GM19035 (cell line): ENCODE measurements around the gene EFNA4.
A peak's percentile ranks its signal among the peaks of the same experiment; 100 is the strongest.

Experiments
- ATAC-seq: cut with Tn5 transposase; IDR thresholded peaks from one replicate; pipeline ENCODE4 v1.9.1; 2021; ENCODE audit not compliant: unreplicated experiment

The EFNA4 gene

DNA sequence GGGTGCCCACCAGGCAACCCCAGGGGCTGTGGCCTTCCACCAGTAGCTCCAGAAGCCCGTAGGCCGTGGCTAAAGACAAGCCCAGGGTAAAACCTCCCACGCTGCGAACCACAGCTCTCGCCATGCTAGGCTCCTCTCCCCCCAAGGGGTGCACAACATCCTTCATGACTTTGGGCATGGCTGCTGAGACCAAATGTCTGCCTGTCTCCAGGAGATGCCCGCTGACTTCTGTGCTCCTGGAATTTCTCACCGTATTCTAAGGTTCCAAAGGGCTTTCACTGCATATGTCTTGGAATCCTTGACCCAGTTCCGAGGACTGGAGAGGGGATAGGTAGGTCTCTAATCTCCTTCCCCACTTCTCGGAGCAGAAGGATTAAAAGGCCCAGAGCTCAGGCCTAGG lies 30.0 kb upstream of the EFNA4 start, which contains the start of the genes DCST1 and DCST2:
Gene DCST1 (plus strand): TSS at position 301 of the 400 bp plus-strand sequence. CDS start 213 bp downstream, outside the sequence.
Gene DCST2 (minus strand): TSS at position 258 of the 400 bp plus-strand sequence. CDS start 80 bp downstream, at position 178.
- ATAC-seq = no peak

DNA sequence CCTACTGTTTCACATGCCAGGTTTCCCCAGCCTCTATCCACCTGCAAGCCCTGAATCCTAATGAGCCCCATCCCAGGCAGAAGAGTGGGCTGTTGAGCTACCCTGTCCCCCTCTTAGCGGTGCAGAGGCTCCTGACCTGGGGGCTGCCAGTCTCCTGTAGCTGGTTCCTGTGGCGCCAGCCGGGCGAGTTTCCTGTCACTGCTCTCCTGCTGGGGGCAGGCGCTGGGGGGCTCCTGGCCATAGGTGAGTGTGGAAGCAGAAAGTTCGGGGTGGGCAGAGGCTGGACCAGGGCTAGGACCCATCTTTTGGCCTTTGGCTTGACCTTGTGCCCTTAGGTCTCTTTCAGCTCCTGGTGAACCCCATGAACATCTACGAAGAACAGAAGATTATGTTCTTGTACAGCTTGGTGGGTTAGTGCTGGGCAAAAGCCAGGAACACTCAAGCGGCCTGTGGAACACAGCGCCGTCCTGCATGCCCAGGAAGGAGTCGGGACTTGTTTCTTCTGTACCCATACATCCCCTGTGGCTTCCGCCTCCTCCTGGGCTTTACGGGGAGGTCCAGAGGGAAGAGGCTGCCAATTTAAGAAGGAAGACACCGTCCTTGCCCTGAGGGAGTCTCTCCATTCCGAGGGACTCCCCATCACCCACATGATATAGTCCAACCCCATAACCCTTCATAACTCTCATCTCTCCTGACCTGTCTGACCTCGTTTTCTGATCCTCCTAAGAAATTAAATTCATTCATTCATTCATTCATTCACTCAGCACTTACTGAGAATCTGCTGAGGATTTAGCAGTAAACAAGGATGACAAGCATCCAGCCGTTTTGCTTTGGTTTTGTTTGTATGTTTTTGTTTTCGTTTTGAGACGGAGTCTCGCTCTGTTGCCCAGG lies 29.0 kb upstream of the EFNA4 start:
- ATAC-seq = no peak

DNA sequence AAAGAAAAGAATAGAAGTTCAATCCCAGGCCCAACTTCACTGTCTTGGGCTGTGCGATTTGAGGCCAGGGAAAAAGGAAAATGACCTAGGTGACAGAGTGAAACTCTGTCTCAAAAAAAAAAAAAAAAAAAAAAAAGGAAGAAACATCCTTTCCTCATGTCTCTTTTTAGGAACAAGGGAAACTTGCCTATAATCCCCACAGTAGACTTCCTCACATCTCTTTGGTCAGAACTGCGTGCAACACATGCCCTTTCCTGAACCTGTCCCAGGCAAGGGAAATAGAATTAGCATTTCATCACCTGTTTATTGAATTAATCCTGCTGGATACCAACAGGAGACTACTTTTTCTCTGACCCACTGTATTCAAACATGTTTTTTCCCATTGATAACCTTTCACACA lies 27.6 kb upstream of the EFNA4 start:
- ATAC-seq = no peak

DNA sequence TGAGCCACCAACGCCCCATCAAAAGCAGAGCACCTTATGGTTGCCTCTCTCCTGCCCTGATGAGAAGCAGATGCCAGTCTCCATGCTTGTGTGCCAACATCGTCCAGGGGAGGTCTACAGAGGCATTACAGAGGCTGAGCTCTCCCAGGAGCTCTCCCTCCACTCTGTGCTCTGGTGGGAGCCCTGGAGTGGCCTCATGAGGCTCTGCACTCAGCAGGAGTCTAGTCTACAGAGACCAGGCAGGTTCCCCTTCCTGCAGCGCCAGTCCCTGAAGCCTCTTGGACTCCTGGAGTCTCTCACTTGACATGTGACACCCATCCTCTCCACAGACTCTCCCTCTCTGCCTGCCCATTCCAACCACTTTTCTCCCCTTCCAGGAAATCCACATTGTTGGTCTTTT lies 26.5 kb upstream of the EFNA4 start:
- no peak for ATAC-seq

DNA sequence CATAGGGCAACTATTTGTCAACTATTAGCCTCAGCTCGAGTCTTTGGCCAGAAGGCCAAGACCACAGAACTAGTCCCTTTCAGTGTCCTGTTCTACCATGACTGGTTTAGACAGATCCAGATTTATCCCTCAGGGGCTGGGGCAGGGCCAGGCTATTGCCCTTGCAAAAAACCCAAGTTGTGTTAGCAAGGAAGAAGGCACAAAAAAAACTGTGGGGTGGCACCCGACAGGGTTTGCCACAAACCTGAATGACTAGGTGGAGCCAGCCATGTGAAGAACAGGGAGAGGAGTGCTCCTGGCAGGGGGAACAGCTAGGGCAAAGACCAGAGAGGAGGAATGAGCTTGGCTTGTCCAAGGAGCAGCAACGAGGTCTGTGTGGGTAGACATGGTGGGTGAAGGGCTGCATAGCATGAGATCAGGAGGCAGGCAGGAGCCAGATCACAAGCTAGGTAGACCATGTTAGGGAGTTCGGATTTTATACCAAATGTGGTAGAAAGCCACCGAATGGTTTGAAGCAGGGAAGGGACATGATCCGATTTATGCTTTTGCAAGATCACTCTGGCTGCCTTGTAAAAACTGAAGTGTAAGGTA lies 25.6 kb upstream of the EFNA4 start:
- no peak for ATAC-seq

DNA sequence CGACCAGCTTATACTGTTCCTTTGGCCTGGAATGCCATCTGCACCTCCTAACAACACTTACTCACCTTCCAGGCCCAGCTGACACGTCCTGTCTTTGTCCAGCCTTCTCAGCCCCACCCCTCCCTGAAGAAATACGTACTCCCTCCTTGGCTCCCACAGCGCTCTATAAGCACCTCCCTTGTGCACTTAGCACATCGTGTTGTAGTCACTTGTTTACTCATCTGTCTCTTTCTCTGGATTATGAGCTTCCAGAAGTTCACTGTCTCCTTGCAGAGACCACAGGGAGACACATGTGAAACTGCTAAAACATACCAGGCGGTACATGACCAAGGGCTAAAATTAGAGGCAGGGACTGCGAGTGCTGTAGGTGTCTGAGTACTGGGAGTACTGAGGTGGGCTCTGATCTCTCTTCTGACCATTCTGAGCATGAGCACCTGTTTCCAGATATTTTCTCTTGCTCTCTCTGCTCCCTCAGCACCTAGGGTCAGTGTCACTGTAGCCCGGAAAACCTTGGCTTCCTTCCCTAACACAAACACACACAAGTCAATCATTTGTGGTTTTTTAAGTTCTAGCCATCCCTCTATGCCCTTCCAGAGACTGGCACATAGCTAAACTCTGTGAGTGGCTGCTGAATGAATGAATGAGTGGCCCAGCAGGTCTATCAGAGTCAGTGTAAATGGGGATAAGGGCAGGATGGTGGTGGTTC lies 24.8 kb upstream of the EFNA4 start:
- no peak for ATAC-seq

DNA sequence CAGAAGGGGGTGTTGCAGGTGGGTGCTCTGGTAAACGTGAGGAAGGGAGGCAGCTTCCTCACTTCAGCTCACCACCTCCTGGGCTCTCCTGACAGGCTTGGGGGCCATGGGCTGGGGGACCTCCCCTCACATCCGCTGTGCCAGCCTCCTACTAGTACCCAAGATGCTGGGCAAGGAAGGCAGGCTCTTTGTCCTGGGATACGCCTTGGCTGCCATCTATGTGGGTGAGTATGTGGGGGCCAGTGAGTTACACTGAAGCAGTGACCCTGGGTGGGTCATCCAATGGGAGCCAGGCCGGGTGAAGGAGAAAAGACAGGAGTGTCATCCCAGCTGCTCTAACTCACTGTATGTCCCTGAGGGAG lies 24.3 kb upstream of the EFNA4 start:
- ATAC-seq = no peak

DNA sequence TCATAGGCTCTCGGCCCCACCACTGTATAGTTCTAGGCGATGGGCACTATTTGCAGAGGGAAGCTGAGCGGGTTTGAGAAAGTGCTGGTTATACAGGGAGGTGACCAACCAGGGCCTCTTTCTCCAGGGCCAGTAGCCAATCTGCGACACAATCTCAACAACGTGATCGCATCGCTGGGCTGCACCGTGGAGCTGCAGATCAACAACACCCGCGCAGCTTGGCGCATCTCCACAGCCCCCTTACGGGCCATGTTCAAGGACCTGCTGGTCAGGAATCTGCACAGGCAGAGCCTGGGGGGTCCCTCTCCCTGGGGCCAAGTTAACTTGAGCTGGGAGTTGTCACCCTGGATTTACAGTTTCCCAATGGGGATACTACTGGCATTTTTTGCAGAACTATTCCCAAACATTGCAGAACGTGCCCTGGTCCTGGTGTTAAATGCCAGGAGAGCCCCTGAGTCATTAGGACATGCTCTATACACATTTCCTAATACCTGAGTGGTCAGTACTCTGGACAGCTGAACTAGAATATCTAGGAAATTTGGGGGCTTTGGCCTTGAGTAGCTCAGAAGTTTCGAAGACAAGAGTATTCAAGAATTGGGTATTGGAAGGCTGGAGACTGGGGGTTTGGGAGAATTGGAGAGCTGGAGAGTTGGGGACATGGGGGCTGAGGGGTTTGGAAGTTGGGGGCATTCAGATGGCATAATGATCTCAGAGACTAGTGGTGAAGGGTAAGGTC lies 23.0 kb upstream of the EFNA4 start:
- ATAC-seq = no peak

DNA sequence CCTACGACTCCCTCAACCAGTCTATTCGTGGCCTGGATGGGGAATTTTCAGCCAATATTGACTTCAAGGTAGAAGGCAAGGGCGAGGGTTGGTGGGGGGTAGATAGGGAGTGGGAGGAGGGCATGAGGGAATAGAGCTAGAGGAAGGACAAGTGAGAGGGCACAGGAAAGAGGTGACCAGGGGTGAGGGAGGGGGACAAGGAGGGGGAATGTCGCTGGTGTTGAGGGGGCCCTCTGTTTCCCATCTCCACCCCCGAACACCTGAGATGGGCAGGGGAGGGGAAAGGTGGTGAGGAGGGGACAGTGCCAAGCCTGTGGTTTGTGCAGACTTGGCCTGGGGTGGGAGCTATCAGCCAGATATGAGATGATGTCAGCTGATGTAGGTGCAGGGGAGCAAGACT lies 20.8 kb upstream of the EFNA4 start:
- no peak for ATAC-seq

DNA sequence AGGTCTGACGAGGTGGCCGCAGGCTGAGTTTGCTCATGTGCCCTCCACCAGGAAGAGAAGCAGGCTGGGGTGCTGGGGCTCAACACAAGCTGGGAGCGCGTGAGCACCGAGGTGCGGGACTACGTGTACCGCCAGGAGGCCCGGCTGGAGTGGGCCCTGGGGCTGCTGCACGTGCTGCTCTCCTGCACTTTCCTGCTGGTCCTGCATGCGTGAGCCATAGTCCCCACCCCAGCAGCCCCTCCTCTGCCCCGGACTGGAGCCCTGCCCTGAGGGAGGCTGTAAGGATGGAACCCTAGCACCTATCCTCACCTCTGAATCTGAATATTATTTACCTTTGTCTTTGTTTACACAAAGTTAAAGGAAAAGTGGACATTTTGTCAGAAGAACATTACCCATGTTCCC lies 20.2 kb upstream of the EFNA4 start:
- no peak for ATAC-seq

DNA sequence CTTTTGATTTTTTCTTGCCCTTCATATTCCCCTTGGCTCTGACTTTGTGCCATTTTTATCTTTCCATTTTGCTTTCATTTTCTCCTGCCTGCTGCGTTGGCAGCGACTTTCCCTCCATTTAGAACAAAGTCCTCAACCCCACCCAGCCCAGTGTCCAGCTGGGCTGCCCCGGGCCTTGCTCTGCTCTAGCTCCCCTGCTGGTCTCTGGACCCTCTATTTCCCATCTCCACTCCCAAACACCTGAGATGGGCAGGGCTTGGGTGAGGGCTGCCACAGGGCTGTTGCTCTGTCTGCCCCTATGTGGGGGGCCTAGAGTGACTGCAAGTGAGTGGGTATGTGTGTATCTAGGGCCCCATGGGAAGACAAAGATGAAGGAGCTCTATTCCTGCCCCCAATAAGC lies 19.7 kb upstream of the EFNA4 start:
- ATAC-seq = no peak

DNA sequence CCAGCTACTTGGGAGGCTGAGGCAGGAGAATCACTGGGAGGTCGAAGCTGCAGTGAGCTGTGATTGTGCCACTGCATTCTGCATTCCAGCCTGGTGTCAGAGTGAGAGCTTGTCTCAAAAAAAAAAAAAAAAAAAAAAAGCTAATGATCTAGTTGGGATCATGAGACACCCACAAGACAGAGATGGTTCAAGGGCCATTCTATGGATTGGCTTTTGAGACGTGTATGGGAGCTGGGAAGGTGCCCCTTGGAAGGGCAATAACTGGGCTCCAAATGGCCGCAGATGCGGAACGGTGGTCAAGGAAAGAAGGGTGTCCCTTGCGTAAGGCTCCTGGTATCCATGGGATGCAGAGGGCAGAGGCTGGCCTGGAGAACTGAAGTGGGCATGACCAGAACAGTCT lies 19.2 kb upstream of the EFNA4 start:
- ATAC-seq = no peak

DNA sequence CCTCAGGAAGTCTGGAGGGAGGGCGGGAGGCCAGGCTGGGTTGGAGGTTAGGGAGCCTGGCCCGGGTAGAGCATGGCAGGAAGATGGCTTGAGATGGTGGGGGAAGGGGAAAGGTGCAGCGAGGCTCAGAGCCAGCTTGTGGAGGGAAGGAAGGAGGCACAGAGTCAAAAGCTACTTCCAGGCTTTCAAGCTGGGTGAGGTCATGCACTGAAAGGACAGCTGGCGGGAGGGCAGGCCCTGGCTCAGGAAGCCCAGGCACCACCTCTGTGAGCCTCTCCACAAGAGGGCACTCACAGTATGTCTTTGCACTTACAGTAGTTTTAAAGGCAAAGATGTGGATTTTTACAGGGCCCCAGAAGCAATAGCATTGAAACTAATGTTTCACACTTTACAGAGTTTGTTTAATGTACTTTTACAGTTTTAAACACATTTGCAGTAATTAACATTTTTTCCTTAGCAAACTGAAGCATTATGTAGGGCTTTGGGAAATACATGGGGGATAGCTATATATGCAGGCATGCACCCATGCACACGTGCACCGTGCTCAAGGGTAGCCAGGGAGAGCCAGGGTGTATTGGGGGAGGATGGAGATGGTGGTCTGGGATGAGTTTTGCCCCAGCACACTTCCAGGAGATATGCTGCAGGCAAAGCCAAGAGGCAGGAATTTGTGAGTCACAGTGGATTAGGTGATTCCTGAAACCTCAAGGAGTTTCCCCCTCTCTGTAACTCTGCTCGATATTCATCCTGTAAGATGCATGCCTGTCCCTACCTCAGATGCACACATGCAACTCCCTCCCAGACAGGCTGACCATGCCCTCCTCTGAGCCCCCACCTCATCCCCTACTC lies 18.5 kb upstream of the EFNA4 start:
- no peak for ATAC-seq

DNA sequence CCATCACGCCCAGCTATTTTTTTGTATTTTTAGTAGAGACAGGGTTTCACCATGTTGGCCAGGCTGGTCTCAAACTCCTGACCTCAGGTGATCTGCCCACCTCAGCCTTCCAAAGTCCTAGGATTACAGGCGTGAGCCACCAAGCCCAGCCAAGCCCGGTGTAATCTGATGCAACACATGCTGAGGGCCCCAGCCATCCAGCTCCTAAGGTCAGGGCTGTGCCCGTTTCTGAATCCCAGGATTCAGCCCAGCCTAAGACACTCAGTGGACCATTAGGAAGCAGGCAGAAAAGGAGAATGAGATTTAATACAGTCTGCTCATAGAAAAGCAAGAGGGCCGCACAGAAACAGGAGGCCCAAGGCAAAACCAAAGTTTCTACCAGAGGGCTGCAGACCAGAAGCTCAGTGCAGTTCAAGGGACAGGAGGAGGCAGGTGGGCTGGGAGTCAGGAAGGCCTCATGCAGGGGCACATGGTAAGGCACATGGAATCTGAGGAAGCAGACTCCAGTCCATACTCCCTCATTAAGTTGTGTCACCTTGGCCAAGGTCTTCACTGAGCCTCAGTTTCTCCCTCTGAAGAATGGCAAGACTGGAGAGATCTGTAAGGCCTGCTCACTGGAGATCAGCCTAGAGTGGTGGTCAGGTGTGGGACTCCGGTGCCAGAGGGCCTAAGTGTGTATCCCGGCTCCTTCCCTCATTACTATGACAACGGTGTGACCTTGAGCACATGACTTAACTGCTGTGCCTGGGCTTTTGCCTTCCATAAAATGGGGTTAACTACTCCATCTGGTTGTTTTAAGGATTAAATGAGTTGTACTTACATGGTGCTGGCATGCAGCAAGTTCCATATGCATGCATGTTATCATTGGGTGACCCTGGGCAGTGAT lies 14.8 kb upstream of the EFNA4 start:
- no peak for ATAC-seq

DNA sequence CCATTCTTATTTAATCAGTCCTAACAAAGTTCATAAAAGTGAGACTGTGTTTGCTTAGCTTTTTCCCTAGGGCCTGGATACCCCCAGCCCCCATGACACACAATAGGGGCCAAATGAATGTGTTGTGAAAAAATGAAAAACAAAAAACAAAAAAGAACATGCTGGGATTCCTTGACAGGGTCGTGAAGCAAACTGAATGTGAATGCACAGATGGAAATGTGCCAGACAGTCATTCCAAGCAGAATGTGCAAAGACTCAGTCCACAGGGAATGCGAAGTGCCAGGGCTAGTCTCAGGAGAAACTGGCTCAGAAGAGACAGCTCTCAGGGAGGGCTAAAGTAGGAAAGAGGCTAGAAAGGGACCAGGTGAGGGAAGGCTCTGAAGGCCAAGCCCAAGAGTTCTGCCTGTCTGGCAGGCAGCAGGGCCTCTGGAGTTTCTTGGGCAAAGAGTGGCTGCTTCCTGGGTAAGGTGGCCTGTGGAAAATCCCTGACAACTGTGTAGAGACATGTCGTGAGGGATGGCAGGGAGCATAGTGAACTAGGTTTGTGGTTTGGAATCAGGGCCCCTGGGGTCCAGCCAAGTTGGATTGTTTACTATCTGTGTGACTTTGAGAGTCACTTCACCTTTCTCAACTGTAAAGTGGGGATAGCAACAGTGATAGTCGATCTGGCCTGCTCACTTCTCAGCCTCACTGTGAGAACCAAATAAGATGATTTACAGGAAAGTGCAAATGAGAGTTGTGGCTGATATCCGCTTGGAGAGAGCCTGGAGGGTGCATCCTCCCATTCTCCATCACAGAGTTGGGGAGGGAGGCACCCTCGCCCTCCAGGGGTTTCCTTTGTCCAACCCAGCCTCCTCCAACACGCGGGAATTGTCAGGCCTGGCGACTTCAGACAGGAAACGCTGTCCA lies 13.6 kb upstream of the EFNA4 start:
- ATAC-seq = no peak

DNA sequence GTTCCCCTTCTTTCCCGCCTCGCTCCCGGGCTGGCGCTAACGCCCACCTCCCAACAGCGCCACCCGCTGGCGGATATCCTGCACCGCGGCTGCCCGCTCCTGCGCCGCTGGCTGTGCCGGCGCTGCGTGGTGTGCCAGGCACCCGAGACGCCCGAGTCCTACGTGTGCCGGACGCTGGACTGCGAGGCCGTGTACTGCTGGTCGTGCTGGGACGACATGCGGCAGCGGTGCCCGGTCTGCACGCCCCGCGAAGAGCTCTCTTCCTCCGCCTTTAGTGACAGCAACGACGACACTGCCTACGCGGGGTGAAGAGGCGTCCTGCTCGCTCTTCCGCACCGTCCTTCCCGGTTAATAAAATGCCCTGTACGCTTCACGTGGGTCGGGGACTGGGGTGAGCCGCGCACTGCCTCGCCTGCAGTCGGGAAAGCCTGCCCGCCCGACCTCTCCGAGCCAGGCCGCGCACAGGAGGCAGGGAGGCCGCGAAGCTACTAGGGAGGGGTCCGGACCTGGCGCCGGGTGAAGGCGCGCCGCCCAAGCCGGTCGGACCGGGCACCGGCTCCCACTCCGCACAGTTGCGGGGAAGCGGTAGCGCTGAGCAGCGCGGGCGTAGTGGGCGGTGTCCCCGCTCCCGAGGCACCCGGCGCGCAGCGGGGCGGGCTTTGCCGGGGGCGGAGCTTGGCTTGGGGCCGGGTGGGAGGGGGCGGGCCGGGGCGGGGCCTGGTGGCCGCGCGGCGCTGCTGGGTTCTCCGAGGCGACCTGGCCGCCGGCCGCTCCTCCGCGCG lies 12.8 kb upstream of the EFNA4 start, which contains the start of gene ADAM15:
Gene ADAM15 (plus strand): TSS at position 757 of the 782 bp plus-strand sequence. CDS start 71 bp downstream, outside the sequence.
- peak; percentile 74 for ATAC-seq

DNA sequence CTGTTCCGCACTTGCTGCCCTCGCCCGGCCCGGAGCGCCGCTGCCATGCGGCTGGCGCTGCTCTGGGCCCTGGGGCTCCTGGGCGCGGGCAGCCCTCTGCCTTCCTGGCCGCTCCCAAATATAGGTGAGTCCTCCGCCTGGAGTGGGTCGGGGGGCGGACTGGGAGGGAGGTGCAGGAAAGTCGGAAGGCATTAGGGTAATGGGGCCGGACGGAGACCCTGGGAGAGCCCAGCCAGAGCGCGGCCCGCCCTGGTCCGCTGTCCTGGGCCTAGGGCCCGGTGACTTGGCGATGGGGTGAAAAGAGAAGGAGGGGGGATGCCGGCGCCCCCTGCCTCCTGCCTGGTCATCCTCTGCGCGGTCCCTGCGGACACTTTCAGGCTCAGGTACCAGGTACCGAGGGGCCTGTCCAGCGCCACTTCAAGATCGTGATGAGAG lies 12.2 kb upstream of the EFNA4 start:
- peak; percentile 16 for ATAC-seq
